ENCODE measurements around the gene KLK2. TPM values are rescaled to one million over a fixed set of nuclear protein-coding genes. Genes with fewer than 3 reads are reported as not detected.
"Not testable (repeated sequence)": the region's sequence is repeated elsewhere in the genome, so short reads cannot be mapped to it uniquely, and the experiment has no call there.

The KLK2 gene
- total RNA-seq, 1 donor: not detected

GRCh38 chr19:50894478-50895356, 21.5 kb downstream of the KLK2 start:
- no peak overlapping the region for H3K4me2 ChIP-seq (ENCODE audit: insufficient read depth, low read length)
- no peak for DNase-seq (ENCODE audit: insufficient read length, low spot score, missing footprints)

DNA sequence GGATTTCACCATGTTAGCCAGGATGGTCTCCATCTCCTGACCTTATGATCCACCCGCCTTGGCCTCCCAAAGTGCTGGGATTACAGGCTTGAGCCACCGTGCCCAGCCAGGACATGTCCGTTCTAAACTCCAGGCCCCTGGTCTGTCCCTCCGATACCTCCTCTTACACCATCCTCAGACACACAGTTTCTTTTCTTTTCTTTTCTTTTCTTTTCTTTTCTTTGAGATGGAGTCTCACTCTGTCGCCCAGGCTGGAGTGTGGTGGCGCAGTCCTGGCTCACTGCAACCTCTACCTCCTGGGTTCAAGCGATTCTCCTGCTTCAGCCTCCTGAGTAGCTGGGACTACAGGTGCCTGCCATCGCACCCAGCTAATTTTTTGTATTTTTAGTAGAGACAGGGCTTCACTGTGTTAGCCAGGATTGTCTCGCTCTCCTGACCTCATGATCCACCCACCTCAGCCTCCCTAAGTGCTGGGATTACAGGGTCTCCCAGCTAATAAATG, 22.9 kb downstream of the KLK2 start:
- DNase-seq (ENCODE audit: insufficient read length, low spot score, missing footprints): not testable (repeated sequence)

More at GRCh38 chr19:50894478-50895356, 21.5 kb downstream of the KLK2 start:
- H3K9me3 ChIP-seq (ENCODE audit: low read depth, low read length): no peaks in the 10 kb centered on the region
- no peak overlapping the region for H3K4me3 ChIP-seq (ENCODE audit: insufficient read depth, low read length)
- H4K20me1 ChIP-seq (ENCODE audit: insufficient read depth, low read length): no peaks in the 10 kb centered on the region
- H3K4me1 ChIP-seq (ENCODE audit: insufficient read depth, low read length): peaks cover 9% of the 10 kb centered on the region
- H3K27ac ChIP-seq (ENCODE audit: low read depth, low read length): no peak overlapping the region
- no peaks in the 10 kb centered on the region for H3K27me3 ChIP-seq (ENCODE audit: insufficient read depth, low read length)
- no peak overlapping the region for H2AFZ ChIP-seq (ENCODE audit: low read length)
- TF ChIP-seq, protein P1, sequence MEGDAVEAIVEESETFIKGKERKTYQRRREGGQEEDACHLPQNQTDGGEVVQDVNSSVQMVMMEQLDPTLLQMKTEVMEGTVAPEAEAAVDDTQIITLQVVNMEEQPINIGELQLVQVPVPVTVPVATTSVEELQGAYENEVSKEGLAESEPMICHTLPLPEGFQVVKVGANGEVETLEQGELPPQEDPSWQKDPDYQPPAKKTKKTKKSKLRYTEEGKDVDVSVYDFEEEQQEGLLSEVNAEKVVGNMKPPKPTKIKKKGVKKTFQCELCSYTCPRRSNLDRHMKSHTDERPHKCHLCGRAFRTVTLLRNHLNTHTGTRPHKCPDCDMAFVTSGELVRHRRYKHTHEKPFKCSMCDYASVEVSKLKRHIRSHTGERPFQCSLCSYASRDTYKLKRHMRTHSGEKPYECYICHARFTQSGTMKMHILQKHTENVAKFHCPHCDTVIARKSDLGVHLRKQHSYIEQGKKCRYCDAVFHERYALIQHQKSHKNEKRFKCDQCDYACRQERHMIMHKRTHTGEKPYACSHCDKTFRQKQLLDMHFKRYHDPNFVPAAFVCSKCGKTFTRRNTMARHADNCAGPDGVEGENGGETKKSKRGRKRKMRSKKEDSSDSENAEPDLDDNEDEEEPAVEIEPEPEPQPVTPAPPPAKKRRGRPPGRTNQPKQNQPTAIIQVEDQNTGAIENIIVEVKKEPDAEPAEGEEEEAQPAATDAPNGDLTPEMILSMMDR (IDR thresholded peaks at IDR 0.05; ENCODE audit: extremely low read depth, low read depth, low read length): no peak
- H3K36me3 ChIP-seq (ENCODE audit: insufficient read depth, low read length): no peaks in the 10 kb centered on the region
- no peaks in the 10 kb centered on the region for H3K79me2 ChIP-seq (ENCODE audit: insufficient read depth, low read length)

GRCh38 chr19:50896591-50897190, 23.5 kb downstream of the KLK2 start:
- no peaks in the 10 kb centered on the region for H3K36me3 ChIP-seq (ENCODE audit: insufficient read depth, low read length)
- H3K4me3 ChIP-seq (ENCODE audit: insufficient read depth, low read length): no peak overlapping the region
- H3K79me2 ChIP-seq (ENCODE audit: insufficient read depth, low read length): no peaks in the 10 kb centered on the region
- H3K4me1 ChIP-seq (ENCODE audit: insufficient read depth, low read length): no peaks in the 10 kb centered on the region
- H2AFZ ChIP-seq (ENCODE audit: low read length): no peak overlapping the region
- H3K9me3 ChIP-seq (ENCODE audit: low read depth, low read length): no peaks in the 10 kb centered on the region
- H3K27me3 ChIP-seq (ENCODE audit: insufficient read depth, low read length): no peaks in the 10 kb centered on the region
- no peak overlapping the region for H3K27ac ChIP-seq (ENCODE audit: low read depth, low read length)
- DNase-seq (ENCODE audit: insufficient read length, low spot score, missing footprints): peak; percentile 58
- no peaks in the 10 kb centered on the region for H4K20me1 ChIP-seq (ENCODE audit: insufficient read depth, low read length)
- TF ChIP-seq, protein P1 (IDR thresholded peaks at IDR 0.05; ENCODE audit: extremely low read depth, low read depth, low read length): no peak
- no peak overlapping the region for H3K4me2 ChIP-seq (ENCODE audit: insufficient read depth, low read length)

More for the DNA sequence above, 22.9 kb downstream of the KLK2 start:
- H2AFZ ChIP-seq (ENCODE audit: low read length); H3K9me3 ChIP-seq (ENCODE audit: low read depth, low read length); H3K4me3 ChIP-seq (ENCODE audit: insufficient read depth, low read length); H3K27me3 ChIP-seq (ENCODE audit: insufficient read depth, low read length); H3K4me2 ChIP-seq (ENCODE audit: insufficient read depth, low read length); H3K79me2 ChIP-seq (ENCODE audit: insufficient read depth, low read length); H4K20me1 ChIP-seq (ENCODE audit: insufficient read depth, low read length); H3K4me1 ChIP-seq (ENCODE audit: insufficient read depth, low read length); H3K27ac ChIP-seq (ENCODE audit: low read depth, low read length); H3K36me3 ChIP-seq (ENCODE audit: insufficient read depth, low read length): not testable (repeated sequence)

GRCh38 chr19:50897191-50897607, 24.0 kb downstream of the KLK2 start:
- no peak overlapping the region for H3K27ac ChIP-seq (ENCODE audit: low read depth, low read length)
- TF ChIP-seq, protein P1 (IDR thresholded peaks at IDR 0.05; ENCODE audit: extremely low read depth, low read depth, low read length): no peak
- no peak for DNase-seq (ENCODE audit: insufficient read length, low spot score, missing footprints)
- H3K4me3 ChIP-seq (ENCODE audit: insufficient read depth, low read length): no peak overlapping the region
- H4K20me1 ChIP-seq (ENCODE audit: insufficient read depth, low read length): no peaks in the 10 kb centered on the region
- no peaks in the 10 kb centered on the region for H3K79me2 ChIP-seq (ENCODE audit: insufficient read depth, low read length)
- no peaks in the 10 kb centered on the region for H3K27me3 ChIP-seq (ENCODE audit: insufficient read depth, low read length)
- H3K9me3 ChIP-seq (ENCODE audit: low read depth, low read length): no peaks in the 10 kb centered on the region
- H3K4me2 ChIP-seq (ENCODE audit: insufficient read depth, low read length): no peak overlapping the region
- no peaks in the 10 kb centered on the region for H3K4me1 ChIP-seq (ENCODE audit: insufficient read depth, low read length)
- no peak overlapping the region for H2AFZ ChIP-seq (ENCODE audit: low read length)
- no peaks in the 10 kb centered on the region for H3K36me3 ChIP-seq (ENCODE audit: insufficient read depth, low read length)
